ENCODE measurements around the gene TLK2. TPM values are rescaled to one million over a fixed set of nuclear protein-coding genes. Genes with fewer than 3 reads are reported as not detected.
"Not testable (repeated sequence)": the region's sequence is repeated elsewhere in the genome, so short reads cannot be mapped to it uniquely, and the experiment has no call there.

TLK2 gene
- total RNA-seq, 1 experiment from 2014 or later, result 65.7 TPM

GRCh38 chr17:62482553-62482952, 3.9 kb downstream of the TLK2 start:
- not testable (repeated sequence) for DNase-seq (ENCODE audit: low spot score)

GRCh38 chr17:62490990-62491389, 12.4 kb downstream of the TLK2 start:
- DNase-seq (ENCODE audit: low spot score), result not testable (repeated sequence)

GRCh38 chr17:62493049-62493655, 14.5 kb downstream of the TLK2 start:
- DNase-seq (ENCODE audit: low spot score), result not testable (repeated sequence)

- DNase-seq (ENCODE audit: low spot score), result not testable (repeated sequence)
These were observed 15.4 kb downstream of the TLK2 start for GRCh38 chr17:62494073-62494472.

- DNase-seq (ENCODE audit: low spot score), result not testable (repeated sequence)
These were observed 17.7 kb downstream of the TLK2 start for GRCh38 chr17:62496344-62496743.

- not testable (repeated sequence) for DNase-seq (ENCODE audit: low spot score)
These were observed 20.2 kb downstream of the TLK2 start for GRCh38 chr17:62498796-62499195.

GRCh38 chr17:62500463-62500862, 21.8 kb downstream of the TLK2 start:
- DNase-seq (ENCODE audit: low spot score), result not testable (repeated sequence)

- not testable (repeated sequence) for DNase-seq (ENCODE audit: low spot score)
These were observed 26.2 kb downstream of the TLK2 start for GRCh38 chr17:62504857-62505256.

- DNase-seq (ENCODE audit: low spot score), result not testable (repeated sequence)
These were observed 28.7 kb downstream of the TLK2 start for GRCh38 chr17:62507191-62507836.

- DNase-seq (ENCODE audit: low spot score), result not testable (repeated sequence)
These were observed 31.7 kb downstream of the TLK2 start for GRCh38 chr17:62510247-62510819.

- DNase-seq (ENCODE audit: low spot score), result not testable (repeated sequence)
These were observed 32.4 kb downstream of the TLK2 start for GRCh38 chr17:62511014-62511413.

- DNase-seq (ENCODE audit: low spot score), result not testable (repeated sequence)
These were observed 37.8 kb downstream of the TLK2 start for GRCh38 chr17:62516376-62516775.

GRCh38 chr17:62521295-62521694, 42.7 kb downstream of the TLK2 start:
- not testable (repeated sequence) for DNase-seq (ENCODE audit: low spot score)

- not testable (repeated sequence) for DNase-seq (ENCODE audit: low spot score)
These were observed 45.5 kb downstream of the TLK2 start for GRCh38 chr17:62524077-62524476.

- DNase-seq (ENCODE audit: low spot score), result peak; percentile 18
These were observed 46.7 kb downstream of the TLK2 start for GRCh38 chr17:62525317-62525716.

GRCh38 chr17:62530936-62531335, 52.3 kb downstream of the TLK2 start:
- DNase-seq (ENCODE audit: low spot score), result not testable (repeated sequence)

- DNase-seq (ENCODE audit: low spot score), result not testable (repeated sequence)
These were observed 57.9 kb downstream of the TLK2 start for GRCh38 chr17:62536557-62536956.

- not testable (repeated sequence) for DNase-seq (ENCODE audit: low spot score)
These were observed 62.4 kb downstream of the TLK2 start for GRCh38 chr17:62541073-62541472.

- not testable (repeated sequence) for DNase-seq (ENCODE audit: low spot score)
These were observed 64.7 kb downstream of the TLK2 start for GRCh38 chr17:62543278-62543775.

GRCh38 chr17:62546066-62546465, 67.4 kb downstream of the TLK2 start:
- not testable (repeated sequence) for DNase-seq (ENCODE audit: low spot score)

GRCh38 chr17:62552851-62553659, 74.4 kb downstream of the TLK2 start:
- peak; percentile 26 for DNase-seq (ENCODE audit: low spot score)

GRCh38 chr17:62557532-62557931, 78.9 kb downstream of the TLK2 start:
- not testable (repeated sequence) for DNase-seq (ENCODE audit: low spot score)

Measured in A172 (cell line).